H1 (cell line): ENCODE data around the gene KPNA1. TPM values are rescaled to one million over a fixed set of nuclear protein-coding genes. Genes with fewer than 3 reads are reported as not detected.

Source experiments
- ATF3 ChIP-seq: IDR thresholded peaks from 2 replicates; pipeline ENCODE4 v1.6.1; 2011; ENCODE audit warnings: low read depth, mild to moderate bottlenecking, low read length; ENCODE audit not compliant: insufficient read depth
- SIX5 ChIP-seq: IDR thresholded peaks from 2 replicates; pipeline ENCODE4 v1.6.1; 2011; ENCODE audit warnings: mild to moderate bottlenecking, low read depth, low read length
- polyA plus RNA-seq, 7 experiments: library from polyadenylated mRNA; depleted of rRNA in 3 of 7; stranded (reverse) in 5 of 7; unstranded in 2 of 7; fragments of >200 nt in 5 of 7; fragments of 200-250 nt in 2 of 7; gene quantifications; 1 replicate in 5 of 7; 2 replicates in 1 of 7; 4 replicates in 1 of 7; pipeline versions ENCODE4 v1.2.1 to v1.2.3, GENCODE V29; 2011 to 2013; ENCODE audit warnings: missing spikeins in 2 of 7, mixed read lengths in 2 of 7
- total RNA-seq: library from RNA; stranded (reverse); fragmentation: NEBNext Ultra II Directional; extraction: Animal tissue kit (Norgen Biotek cat#: 25700); gene quantifications from 2 replicates; pipeline ENCODE4 v1.2.1, GENCODE V29; 2021

Gene KPNA1
- total and polyA plus RNA-seq, 2 of the 8 experiments (the other 6 are each of a cell fraction or from before 2014, with no cell fraction given), result 14.8 to 63.0 TPM

- TF ChIP-seq SIX5, result no peak
- no peak for TF ChIP-seq ATF3
These were observed 40.7 kb upstream of the KPNA1 start (continued) for GRCh38 chr3:122555275-122556071.
